ENCODE results near the gene PRMT7. TPM values are rescaled to one million over a fixed set of nuclear protein-coding genes. Genes with fewer than 3 reads are reported as not detected.
A peak's percentile ranks its signal among the peaks of the same experiment; 100 is the strongest.

PRMT7 gene
- total and polyA plus RNA-seq, 8 donors: 29.0 to 66.3 (median 52.6) TPM

GRCh38 chr16:68380676-68381362, 70.0 kb downstream of the PRMT7 start:
- Histone ChIP-seq H3K4me1 (no peaks in the 10 kb centered on the region), H3K27ac (no peak overlapping the region), H3K9me3 (no peaks in the 10 kb centered on the region), H3K27me3 (no peaks in the 10 kb centered on the region), H3K4me3 (no peak overlapping the region), H3K36me3 (no peaks in the 10 kb centered on the region)
- TF ChIP-seq CTCF (IDR thresholded peaks at IDR 0.05): no peak
- ATAC-seq: no peak
- intact Hi-C loops (cut with DNase I): no loop called here
- peak in 1 of 4 donors; percentile 59 for DNase-seq

- intact Hi-C loops (cut with DNase I): no loop called here
- Histone ChIP-seq H3K9me3 (no peaks in the 10 kb centered on the region), H3K27me3 (no peaks in the 10 kb centered on the region), H3K27ac (no peak overlapping the region), H3K4me3 (no peak overlapping the region), H3K4me1 (no peaks in the 10 kb centered on the region), H3K36me3 (no peaks in the 10 kb centered on the region)
- DNase-seq (no peak), ATAC-seq (no peak)
- no peak for TF ChIP-seq CTCF (IDR thresholded peaks at IDR 0.05)
These were observed 70.5 kb downstream of the PRMT7 start for GRCh38 chr16:68381363-68381724.

GRCh38 chr16:68382296-68382718, 71.5 kb downstream of the PRMT7 start:
- peak in 1 of 4 donors; percentile 67 for DNase-seq
- TF ChIP-seq CTCF (IDR thresholded peaks at IDR 0.05): peak in 1 of 2 donors; percentile 39
- no peaks in the 10 kb centered on the region for H3K4me1 ChIP-seq
- intact Hi-C loops (cut with DNase I): no loop called here
- no peaks in the 10 kb centered on the region for H3K36me3 ChIP-seq
- H3K27ac ChIP-seq: no peak overlapping the region
- H3K9me3 ChIP-seq: no peaks in the 10 kb centered on the region
- no peaks in the 10 kb centered on the region for H3K27me3 ChIP-seq
- H3K4me3 ChIP-seq: no peak overlapping the region
- ATAC-seq: no peak

GRCh38 chr16:68383858-68384257, 73.0 kb downstream of the PRMT7 start:
- no peaks in the 10 kb centered on the region for H3K27me3 ChIP-seq
- no peak overlapping the region for H3K4me3 ChIP-seq
- no peak for TF ChIP-seq CTCF (IDR thresholded peaks at IDR 0.05)
- H3K36me3 ChIP-seq: no peaks in the 10 kb centered on the region
- DNase-seq (peak in 1 of 4 donors; percentile 15), ATAC-seq (no peak)
- H3K4me1 ChIP-seq: no peaks in the 10 kb centered on the region
- no peak overlapping the region for H3K27ac ChIP-seq
- intact Hi-C loops (cut with DNase I): no loop called here
- no peaks in the 10 kb centered on the region for H3K9me3 ChIP-seq

GRCh38 chr16:68384288-68385161, 73.7 kb downstream of the PRMT7 start:
- no peaks in the 10 kb centered on the region for H3K9me3 ChIP-seq
- H3K36me3 ChIP-seq: no peaks in the 10 kb centered on the region
- ATAC-seq: no peak
- H3K27ac ChIP-seq: no peak overlapping the region
- H3K4me3 ChIP-seq: no peak overlapping the region
- no peaks in the 10 kb centered on the region for H3K27me3 ChIP-seq
- intact Hi-C loops (cut with DNase I): no loop called here
- TF ChIP-seq CTCF (IDR thresholded peaks at IDR 0.05): no peak
- no peaks in the 10 kb centered on the region for H3K4me1 ChIP-seq
- peak in 1 of 4 donors; percentile 18 for DNase-seq
